Stimulated activated naive CD8-positive, alpha-beta T cell treated with anti-CD3 and anti-CD28 coated beads, Interleukin-15, Interleukin-2, amounts not matched to agents 100 U/mL and 50 U/mL, for 24 hours (primary cell): ENCODE data around the gene SLC25A33.
A peak's percentile ranks its signal among the peaks of the same experiment; 100 is the strongest.
"Not testable (repeated sequence)": the region's sequence is repeated elsewhere in the genome, so short reads cannot be mapped to it uniquely, and the experiment has no call there.

Source experiments
- ATAC-seq: fragments of 150-1000 bp; cut with Tn5 transposase; one replicate; pipeline ENCODE4 v1.10.0; 2021
- DNase-seq: peaks from one replicate; pipeline ENCODE4 v3.0.0; 2021

SLC25A33 gene

GRCh38 chr1:9539165-9539828, at the start of gene SLC25A33:
TSS of gene SLC25A33 (plus strand) at chr1:9539465. CDS start at chr1:9539692, 227 bp downstream.
- ATAC-seq (peak; percentile 98), DNase-seq (peak; percentile 99)

- DNase-seq (peak; percentile 89), ATAC-seq (peak; percentile 66)
Observed at GRCh38 chr1:9490605-9491339, 48.5 kb upstream of the SLC25A33 start.

- ATAC-seq (no peak), DNase-seq (no peak)
Observed at GRCh38 chr1:9493326-9493725, 45.9 kb upstream of the SLC25A33 start.

- DNase-seq, result peak; percentile 80
- peak; percentile 76 for ATAC-seq
Observed at GRCh38 chr1:9494936-9495758, 44.1 kb upstream of the SLC25A33 start.

GRCh38 chr1:9495854-9496374, 43.4 kb upstream of the SLC25A33 start:
- DNase-seq (no peak), ATAC-seq (no peak)

- ATAC-seq (no peak), DNase-seq (no peak)
Observed at GRCh38 chr1:9500756-9501754, 38.2 kb upstream of the SLC25A33 start.

GRCh38 chr1:9503001-9503675, 36.1 kb upstream of the SLC25A33 start:
- no peak for DNase-seq
- ATAC-seq, result no peak

GRCh38 chr1:9505143-9505542, 34.1 kb upstream of the SLC25A33 start:
- ATAC-seq (no peak), DNase-seq (no peak)

- no peak for ATAC-seq
- DNase-seq, result no peak
Observed at GRCh38 chr1:9506901-9507300, 32.4 kb upstream of the SLC25A33 start.

- DNase-seq (no peak), ATAC-seq (no peak)
Observed at GRCh38 chr1:9510130-9510529, 29.1 kb upstream of the SLC25A33 start.

- not testable (repeated sequence) for ATAC-seq, DNase-seq
Observed at GRCh38 chr1:9515550-9515949, 23.7 kb upstream of the SLC25A33 start.

GRCh38 chr1:9518454-9518998, 20.7 kb upstream of the SLC25A33 start:
- ATAC-seq, result no peak
- DNase-seq, result no peak

GRCh38 chr1:9520411-9520810, 18.9 kb upstream of the SLC25A33 start:
- DNase-seq (no peak), ATAC-seq (no peak)

GRCh38 chr1:9529190-9529589, 10.1 kb upstream of the SLC25A33 start:
- DNase-seq, result no peak
- ATAC-seq, result no peak

GRCh38 chr1:9530320-9530719, 8.9 kb upstream of the SLC25A33 start:
- no peak for DNase-seq
- no peak for ATAC-seq

- ATAC-seq, result no peak
- no peak for DNase-seq
Observed at GRCh38 chr1:9534953-9535352, 4.3 kb upstream of the SLC25A33 start.

GRCh38 chr1:9536301-9536700, 3.0 kb upstream of the SLC25A33 start:
- no peak for DNase-seq
- ATAC-seq, result no peak

GRCh38 chr1:9537863-9538668, 1.2 kb upstream of the SLC25A33 start:
- no peak for ATAC-seq
- no peak for DNase-seq

GRCh38 chr1:9538669-9539164, 548 bp upstream of the SLC25A33 start:
- ATAC-seq, result no peak
- peak; percentile 11 for DNase-seq
